ENCODE data around the gene PSMB4.

DNA sequence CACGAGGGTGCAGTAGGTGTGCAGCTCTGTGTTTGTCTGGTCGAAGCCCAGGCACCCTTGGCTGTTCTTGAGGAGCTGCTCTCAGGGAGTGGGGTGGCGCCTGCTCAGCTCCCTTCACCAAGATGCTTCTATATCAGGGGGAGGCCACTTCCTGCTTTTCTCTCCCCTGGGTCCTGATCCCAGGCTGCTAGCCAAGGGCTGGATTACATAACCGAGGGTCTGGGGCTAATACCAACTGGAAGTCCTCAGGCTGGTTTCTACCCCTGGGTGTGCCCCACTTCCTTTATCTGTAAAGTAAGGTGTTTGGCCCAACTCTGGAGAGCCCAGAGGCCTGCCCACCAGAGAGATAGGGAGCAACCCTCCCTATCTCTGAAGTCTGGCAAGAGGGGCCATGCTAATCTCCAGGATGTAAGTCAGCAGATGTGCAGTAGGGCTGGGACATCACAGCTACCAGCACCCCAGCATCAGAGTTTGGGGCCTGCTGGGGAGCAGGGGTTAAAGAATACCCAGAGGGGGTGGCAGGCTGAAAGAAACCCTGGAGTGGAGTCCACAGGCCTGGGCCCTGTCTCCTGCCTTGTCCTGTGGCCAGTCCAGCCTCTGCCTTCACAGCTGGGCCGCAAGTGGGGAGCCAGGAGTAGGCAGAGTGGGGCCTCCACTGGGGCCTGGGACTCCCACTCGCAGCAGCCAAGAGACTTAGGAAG lies 29.0 kb upstream of the PSMB4 start:
- no peak for TF ChIP-seq EZH2 (IDR thresholded peaks at IDR 0.05; ENCODE audit: low read depth)
- TF ChIP-seq, protein P1, sequence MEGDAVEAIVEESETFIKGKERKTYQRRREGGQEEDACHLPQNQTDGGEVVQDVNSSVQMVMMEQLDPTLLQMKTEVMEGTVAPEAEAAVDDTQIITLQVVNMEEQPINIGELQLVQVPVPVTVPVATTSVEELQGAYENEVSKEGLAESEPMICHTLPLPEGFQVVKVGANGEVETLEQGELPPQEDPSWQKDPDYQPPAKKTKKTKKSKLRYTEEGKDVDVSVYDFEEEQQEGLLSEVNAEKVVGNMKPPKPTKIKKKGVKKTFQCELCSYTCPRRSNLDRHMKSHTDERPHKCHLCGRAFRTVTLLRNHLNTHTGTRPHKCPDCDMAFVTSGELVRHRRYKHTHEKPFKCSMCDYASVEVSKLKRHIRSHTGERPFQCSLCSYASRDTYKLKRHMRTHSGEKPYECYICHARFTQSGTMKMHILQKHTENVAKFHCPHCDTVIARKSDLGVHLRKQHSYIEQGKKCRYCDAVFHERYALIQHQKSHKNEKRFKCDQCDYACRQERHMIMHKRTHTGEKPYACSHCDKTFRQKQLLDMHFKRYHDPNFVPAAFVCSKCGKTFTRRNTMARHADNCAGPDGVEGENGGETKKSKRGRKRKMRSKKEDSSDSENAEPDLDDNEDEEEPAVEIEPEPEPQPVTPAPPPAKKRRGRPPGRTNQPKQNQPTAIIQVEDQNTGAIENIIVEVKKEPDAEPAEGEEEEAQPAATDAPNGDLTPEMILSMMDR (conservative IDR thresholded peaks at IDR 0.05), result no peak
